Liver (tissue), 9 donors: ENCODE measurements around the gene CUX1. TPM values are rescaled to one million over a fixed set of nuclear protein-coding genes. Genes with fewer than 3 reads are reported as not detected.

Experiments used
- DNase-seq: peaks from one replicate; pipeline ENCODE4 v3.0.0-alpha.2; 2017; ENCODE audit warnings: low spot score
- H3K27ac ChIP-seq, 2 donors: one replicate each; pipeline ENCODE4 v1.7.0; 2013; ENCODE audit warnings: inconsistent platforms in 2 of 2, low read length in 2 of 2, control low read depth in 1 of 2, low read depth in 1 of 2, mild to moderate bottlenecking in 1 of 2
- H3K27me3 ChIP-seq, 4 donors: one replicate each; pipeline versions ENCODE4 v1.6.1 to v1.7.0; 2013; ENCODE audit warnings: low read length in 3 of 4, inconsistent platforms in 1 of 4, mild to moderate bottlenecking in 1 of 4, moderate library complexity in 1 of 4; ENCODE audit not compliant: control insufficient read depth in 4 of 4, insufficient read depth in 4 of 4
- H3K36me3 ChIP-seq, 4 donors: one replicate each; pipeline versions ENCODE4 v1.6.1 to v1.7.0; 2013; ENCODE audit warnings: low read length in 3 of 4, mild to moderate bottlenecking in 3 of 4, low read depth in 1 of 4, moderate library complexity in 1 of 4; ENCODE audit not compliant: control insufficient read depth in 4 of 4, insufficient read depth in 3 of 4
- H3K4me1 ChIP-seq, 4 donors: one replicate each; pipeline versions ENCODE4 v1.6.1 to v1.7.0; 2013; ENCODE audit warnings: low read length in 3 of 4, mild to moderate bottlenecking in 3 of 4, moderate library complexity in 1 of 4; ENCODE audit not compliant: control insufficient read depth in 4 of 4, insufficient read depth in 4 of 4
- H3K4me3 ChIP-seq, 3 donors: one replicate each; pipeline versions ENCODE4 v1.6.1 to v1.7.0; 2013; ENCODE audit warnings: low read length in 3 of 3, control low read depth in 1 of 3, low read depth in 1 of 3, mild to moderate bottlenecking in 1 of 3
- H3K9ac ChIP-seq, 2 donors: one replicate each; pipeline ENCODE4 v1.7.0; 2013; ENCODE audit warnings: low read length in 2 of 2, mild to moderate bottlenecking in 2 of 2, moderate library complexity in 2 of 2, control low read depth in 1 of 2, low read depth in 1 of 2
- H3K9me3 ChIP-seq, 4 donors: one replicate each; pipeline versions ENCODE4 v1.6.1 to v1.7.0; 2013; ENCODE audit warnings: low read length in 3 of 4; ENCODE audit not compliant: control insufficient read depth in 4 of 4
- FOXA1 ChIP-seq: IDR thresholded peaks from 2 replicates; pipeline ENCODE4 v1.6.1; 2016; ENCODE audit warnings: antibody characterized with exemption
- FOXA2 ChIP-seq: IDR thresholded peaks from 2 replicates; pipeline ENCODE4 v1.6.1; 2016; ENCODE audit warnings: antibody characterized with exemption
- GABPA ChIP-seq, 2 donors: IDR thresholded peaks in 1 of 2; conservative IDR thresholded peaks in 1 of 2; 2 replicates each; pipeline ENCODE4 v1.6.1; 2016; ENCODE audit warnings: antibody characterized with exemption in 2 of 2, mild to moderate bottlenecking in 1 of 2, moderate library complexity in 1 of 2
- HNF4A ChIP-seq, 2 donors: conservative IDR thresholded peaks; 2 replicates each; pipeline ENCODE4 v1.6.1; 2016; ENCODE audit warnings: antibody characterized with exemption in 2 of 2, mild to moderate bottlenecking in 2 of 2
- HNF4G ChIP-seq: IDR thresholded peaks from 2 replicates; pipeline ENCODE4 v1.6.1; 2016; ENCODE audit warnings: antibody characterized with exemption
- NR2F2 ChIP-seq: IDR thresholded peaks from 2 replicates; pipeline ENCODE4 v1.6.1; 2016; ENCODE audit warnings: antibody characterized with exemption
- RAD21 ChIP-seq, 2 donors: IDR thresholded peaks; 2 replicates each; pipeline ENCODE4 v1.6.1; 2016; ENCODE audit warnings: antibody characterized with exemption in 2 of 2, mild to moderate bottlenecking in 2 of 2
- RXRA ChIP-seq, 2 donors: IDR thresholded peaks; 2 replicates each; pipeline ENCODE4 v1.6.1; 2017 to 2018; ENCODE audit warnings: antibody characterized with exemption in 2 of 2, mild to moderate bottlenecking in 1 of 2
- SP1 ChIP-seq: IDR thresholded peaks from 2 replicates; pipeline ENCODE4 v1.6.1; 2018; ENCODE audit warnings: antibody characterized with exemption, mild to moderate bottlenecking
- TAF1 ChIP-seq: conservative IDR thresholded peaks from 2 replicates; pipeline ENCODE4 v1.6.1; 2016; ENCODE audit warnings: antibody characterized with exemption, mild to moderate bottlenecking
- WGBS: extraction: QIAGEN DNeasy Blood & Tissue Kit; methylation state at CpG from one replicate; pipeline ENCODE4 v1.1.7; 2013; 5-methylcytosine and 5-hydroxymethylcytosine counted together
- polyA plus RNA-seq, 2 donors: library from polyadenylated mRNA; stranded (reverse) in 1 of 2; unstranded in 1 of 2; fragments of 200-250 nt in 1 of 2; fragments of >200 nt in 1 of 2; fragmentation: Nextera tagmentation in 1 of 2; extraction: Ambion mirVana in 1 of 2; gene quantifications; one replicate each; pipeline versions ENCODE4 v1.2.1 to v1.2.3, GENCODE V29; 2013 to 2015
- total RNA-seq, 2 donors: library from RNA; depleted of rRNA; stranded (reverse); fragments of >200 nt; gene quantifications; one replicate each; pipeline ENCODE4 v1.2.3, GENCODE V29; 2014
- TF ChIP-seq, protein P1 (sequence below): IDR thresholded peaks from 2 replicates; pipeline ENCODE4 v1.6.1; 2016; ENCODE audit warnings: antibody characterized with exemption, mild to moderate bottlenecking
- TF ChIP-seq, protein P2 (sequence below): IDR thresholded peaks from 2 replicates; pipeline ENCODE4 v1.6.1; 2016; ENCODE audit warnings: antibody characterized with exemption
- TF ChIP-seq, protein P3 (sequence below): IDR thresholded peaks from 2 replicates; pipeline ENCODE4 v1.6.1; 2016; ENCODE audit warnings: antibody characterized with exemption
- TF ChIP-seq, protein P4 (sequence below): fragments of 150-350 bp; IDR thresholded peaks from 2 replicates; pipeline ENCODE4 v1.5.1; 2017; ENCODE audit warnings: improper control_type of control experiment, low read depth, low read length; ENCODE audit not compliant: missing input control
- donor health status: healthy.
- donor health status: healthy.
- donor health status: healthy.
- donor health status: healthy.
- donor health status: healthy.

The CUX1 gene
- total and polyA plus RNA-seq, 4 donors, result 18.6 to 40.6 (median 21.4) TPM

DNA sequence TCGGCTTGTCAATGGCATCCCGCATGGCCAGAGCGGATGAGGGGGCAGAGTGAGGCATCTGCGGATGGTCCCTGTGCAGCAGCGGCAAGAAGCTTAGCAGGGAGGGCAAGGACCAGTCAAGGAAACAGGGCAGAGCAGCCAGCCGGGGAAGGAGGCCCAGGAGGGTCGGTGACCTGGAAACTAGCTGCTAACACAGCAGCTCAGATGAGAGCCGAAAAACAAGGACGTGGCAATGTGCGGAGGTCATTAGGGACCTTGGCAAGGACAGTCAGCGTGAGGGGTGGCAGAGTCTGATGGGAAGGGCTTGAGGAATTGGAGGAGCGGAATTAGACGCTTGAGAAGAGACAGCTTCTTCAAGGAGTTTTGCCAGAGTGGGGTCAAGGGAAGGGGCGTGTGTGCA lies 449.1 kb downstream of the CUX1 start:
- Histone ChIP-seq H3K9ac (no peak overlapping the region), H3K4me3 (no peak overlapping the region), H3K36me3 (no peaks in the 10 kb centered on the region), H3K4me1 (no peaks in the 10 kb centered on the region), H3K27ac (no peak overlapping the region), H3K9me3 (no peaks in the 10 kb centered on the region), H3K27me3 (no peaks in the 10 kb centered on the region)
- TF ChIP-seq, protein P1, sequence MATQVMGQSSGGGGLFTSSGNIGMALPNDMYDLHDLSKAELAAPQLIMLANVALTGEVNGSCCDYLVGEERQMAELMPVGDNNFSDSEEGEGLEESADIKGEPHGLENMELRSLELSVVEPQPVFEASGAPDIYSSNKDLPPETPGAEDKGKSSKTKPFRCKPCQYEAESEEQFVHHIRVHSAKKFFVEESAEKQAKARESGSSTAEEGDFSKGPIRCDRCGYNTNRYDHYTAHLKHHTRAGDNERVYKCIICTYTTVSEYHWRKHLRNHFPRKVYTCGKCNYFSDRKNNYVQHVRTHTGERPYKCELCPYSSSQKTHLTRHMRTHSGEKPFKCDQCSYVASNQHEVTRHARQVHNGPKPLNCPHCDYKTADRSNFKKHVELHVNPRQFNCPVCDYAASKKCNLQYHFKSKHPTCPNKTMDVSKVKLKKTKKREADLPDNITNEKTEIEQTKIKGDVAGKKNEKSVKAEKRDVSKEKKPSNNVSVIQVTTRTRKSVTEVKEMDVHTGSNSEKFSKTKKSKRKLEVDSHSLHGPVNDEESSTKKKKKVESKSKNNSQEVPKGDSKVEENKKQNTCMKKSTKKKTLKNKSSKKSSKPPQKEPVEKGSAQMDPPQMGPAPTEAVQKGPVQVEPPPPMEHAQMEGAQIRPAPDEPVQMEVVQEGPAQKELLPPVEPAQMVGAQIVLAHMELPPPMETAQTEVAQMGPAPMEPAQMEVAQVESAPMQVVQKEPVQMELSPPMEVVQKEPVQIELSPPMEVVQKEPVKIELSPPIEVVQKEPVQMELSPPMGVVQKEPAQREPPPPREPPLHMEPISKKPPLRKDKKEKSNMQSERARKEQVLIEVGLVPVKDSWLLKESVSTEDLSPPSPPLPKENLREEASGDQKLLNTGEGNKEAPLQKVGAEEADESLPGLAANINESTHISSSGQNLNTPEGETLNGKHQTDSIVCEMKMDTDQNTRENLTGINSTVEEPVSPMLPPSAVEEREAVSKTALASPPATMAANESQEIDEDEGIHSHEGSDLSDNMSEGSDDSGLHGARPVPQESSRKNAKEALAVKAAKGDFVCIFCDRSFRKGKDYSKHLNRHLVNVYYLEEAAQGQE, result no peak
- TF ChIP-seq HNF4A (conservative IDR thresholded peaks at IDR 0.05) (no peak), GABPA (IDR thresholded peaks at IDR 0.05 in 1 of 2, conservative IDR thresholded peaks at IDR 0.05 in 1 of 2) (no peak), FOXA1 (no peak), NR2F2 (no peak), FOXA2 (no peak), RXRA (IDR thresholded peaks at IDR 0.05) (no peak), SP1 (no peak), RAD21 (IDR thresholded peaks at IDR 0.05) (no peak), HNF4G (no peak), TAF1 (no peak)
- TF ChIP-seq, protein P2, sequence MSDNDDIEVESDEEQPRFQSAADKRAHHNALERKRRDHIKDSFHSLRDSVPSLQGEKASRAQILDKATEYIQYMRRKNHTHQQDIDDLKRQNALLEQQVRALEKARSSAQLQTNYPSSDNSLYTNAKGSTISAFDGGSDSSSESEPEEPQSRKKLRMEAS, result no peak
- TF ChIP-seq, protein P3, sequence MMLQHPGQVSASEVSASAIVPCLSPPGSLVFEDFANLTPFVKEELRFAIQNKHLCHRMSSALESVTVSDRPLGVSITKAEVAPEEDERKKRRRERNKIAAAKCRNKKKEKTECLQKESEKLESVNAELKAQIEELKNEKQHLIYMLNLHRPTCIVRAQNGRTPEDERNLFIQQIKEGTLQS, result no peak
- TF ChIP-seq, protein P4, sequence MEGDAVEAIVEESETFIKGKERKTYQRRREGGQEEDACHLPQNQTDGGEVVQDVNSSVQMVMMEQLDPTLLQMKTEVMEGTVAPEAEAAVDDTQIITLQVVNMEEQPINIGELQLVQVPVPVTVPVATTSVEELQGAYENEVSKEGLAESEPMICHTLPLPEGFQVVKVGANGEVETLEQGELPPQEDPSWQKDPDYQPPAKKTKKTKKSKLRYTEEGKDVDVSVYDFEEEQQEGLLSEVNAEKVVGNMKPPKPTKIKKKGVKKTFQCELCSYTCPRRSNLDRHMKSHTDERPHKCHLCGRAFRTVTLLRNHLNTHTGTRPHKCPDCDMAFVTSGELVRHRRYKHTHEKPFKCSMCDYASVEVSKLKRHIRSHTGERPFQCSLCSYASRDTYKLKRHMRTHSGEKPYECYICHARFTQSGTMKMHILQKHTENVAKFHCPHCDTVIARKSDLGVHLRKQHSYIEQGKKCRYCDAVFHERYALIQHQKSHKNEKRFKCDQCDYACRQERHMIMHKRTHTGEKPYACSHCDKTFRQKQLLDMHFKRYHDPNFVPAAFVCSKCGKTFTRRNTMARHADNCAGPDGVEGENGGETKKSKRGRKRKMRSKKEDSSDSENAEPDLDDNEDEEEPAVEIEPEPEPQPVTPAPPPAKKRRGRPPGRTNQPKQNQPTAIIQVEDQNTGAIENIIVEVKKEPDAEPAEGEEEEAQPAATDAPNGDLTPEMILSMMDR, result no peak
- WGBS, result 80% methylated on average over 14 of the region's 14 CpGs
- DNase-seq, result no peak

DNA sequence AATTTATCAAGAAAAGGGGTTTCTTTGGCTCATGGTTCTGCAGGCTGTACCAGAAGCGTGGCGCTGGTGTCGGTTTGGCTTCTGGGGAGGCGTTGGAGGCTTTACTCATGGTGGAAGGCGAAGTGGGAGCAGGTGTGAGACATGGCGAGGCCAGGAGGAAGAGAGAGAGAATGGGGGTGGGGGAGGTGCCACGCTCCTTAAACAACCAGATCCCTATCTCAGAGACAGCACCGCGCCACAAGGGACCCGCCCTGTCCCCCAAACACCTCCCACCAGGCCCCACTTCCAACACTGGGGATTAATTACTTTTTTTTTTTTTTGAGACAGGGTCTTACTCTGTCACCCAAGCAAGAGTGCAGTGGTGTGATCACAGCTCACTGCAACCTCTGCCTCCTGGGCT lies 451.2 kb downstream of the CUX1 start:
- H3K36me3 ChIP-seq, result no peaks in the 10 kb centered on the region
- no peaks in the 10 kb centered on the region for H3K27me3 ChIP-seq
- no peak for DNase-seq
- H3K4me3 ChIP-seq, result no peak overlapping the region
- no peak for TF ChIP-seq TAF1
- 91% methylated on average over 10 of the region's 10 CpGs for WGBS
- no peak overlapping the region for H3K9ac ChIP-seq
- no peaks in the 10 kb centered on the region for H3K4me1 ChIP-seq
- H3K9me3 ChIP-seq, result no peaks in the 10 kb centered on the region
- no peak overlapping the region for H3K27ac ChIP-seq
